GM13976 (cell line): ENCODE data around the gene RUFY4.
"Not testable (repeated sequence)": the region's sequence is repeated elsewhere in the genome, so short reads cannot be mapped to it uniquely, and the experiment has no call there.

ENCODE experiments used
- DNase-seq: peaks from one replicate; pipeline ENCODE4 v3.0.0; 2012; ENCODE audit warnings: low spot score
- in situ Hi-C: fragments of 300-500 bp; cut with MboI; formaldehyde crosslinking; loops from one replicate; pipeline ENCODE4 v1.12.0; 2022; ENCODE audit warnings: low sequenced_read_pairs, mixed read lengths, inconsistent platforms; ENCODE audit not compliant: unreplicated experiment
- TF ChIP-seq, protein P1 (sequence below): IDR thresholded peaks from 2 replicates; pipeline ENCODE4 v1.5.1; 2012; ENCODE audit warnings: borderline replicate concordance, mild to moderate bottlenecking; ENCODE audit not compliant: insufficient read depth; ENCODE audit errors: extremely low read depth, missing control alignments, control extremely low read depth

Gene RUFY4

DNA sequence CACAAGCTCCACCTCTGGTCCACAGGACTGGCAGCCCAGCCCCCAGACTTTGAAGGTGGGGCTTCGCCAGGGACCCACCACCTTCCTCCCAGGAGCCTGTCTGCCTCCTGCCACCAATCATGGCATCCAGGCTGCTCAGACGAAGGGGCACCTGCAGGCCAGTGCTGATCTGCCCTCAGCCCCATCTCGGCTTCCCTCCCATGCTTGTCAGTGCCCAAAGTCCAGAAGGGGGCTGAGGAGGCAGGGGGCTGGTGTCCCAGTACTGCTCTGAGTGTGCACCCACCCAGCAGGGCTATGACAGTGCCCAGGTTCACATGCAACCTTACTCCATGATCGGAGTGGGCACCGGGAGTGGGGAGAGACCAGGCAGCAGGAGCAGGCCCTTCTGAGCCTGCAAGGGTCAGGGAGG lies 25.3 kb upstream of the RUFY4 start:
- in situ Hi-C loops, result no loop called here
- no peak for DNase-seq
- TF ChIP-seq, protein P1, sequence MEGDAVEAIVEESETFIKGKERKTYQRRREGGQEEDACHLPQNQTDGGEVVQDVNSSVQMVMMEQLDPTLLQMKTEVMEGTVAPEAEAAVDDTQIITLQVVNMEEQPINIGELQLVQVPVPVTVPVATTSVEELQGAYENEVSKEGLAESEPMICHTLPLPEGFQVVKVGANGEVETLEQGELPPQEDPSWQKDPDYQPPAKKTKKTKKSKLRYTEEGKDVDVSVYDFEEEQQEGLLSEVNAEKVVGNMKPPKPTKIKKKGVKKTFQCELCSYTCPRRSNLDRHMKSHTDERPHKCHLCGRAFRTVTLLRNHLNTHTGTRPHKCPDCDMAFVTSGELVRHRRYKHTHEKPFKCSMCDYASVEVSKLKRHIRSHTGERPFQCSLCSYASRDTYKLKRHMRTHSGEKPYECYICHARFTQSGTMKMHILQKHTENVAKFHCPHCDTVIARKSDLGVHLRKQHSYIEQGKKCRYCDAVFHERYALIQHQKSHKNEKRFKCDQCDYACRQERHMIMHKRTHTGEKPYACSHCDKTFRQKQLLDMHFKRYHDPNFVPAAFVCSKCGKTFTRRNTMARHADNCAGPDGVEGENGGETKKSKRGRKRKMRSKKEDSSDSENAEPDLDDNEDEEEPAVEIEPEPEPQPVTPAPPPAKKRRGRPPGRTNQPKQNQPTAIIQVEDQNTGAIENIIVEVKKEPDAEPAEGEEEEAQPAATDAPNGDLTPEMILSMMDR, result no peak

DNA sequence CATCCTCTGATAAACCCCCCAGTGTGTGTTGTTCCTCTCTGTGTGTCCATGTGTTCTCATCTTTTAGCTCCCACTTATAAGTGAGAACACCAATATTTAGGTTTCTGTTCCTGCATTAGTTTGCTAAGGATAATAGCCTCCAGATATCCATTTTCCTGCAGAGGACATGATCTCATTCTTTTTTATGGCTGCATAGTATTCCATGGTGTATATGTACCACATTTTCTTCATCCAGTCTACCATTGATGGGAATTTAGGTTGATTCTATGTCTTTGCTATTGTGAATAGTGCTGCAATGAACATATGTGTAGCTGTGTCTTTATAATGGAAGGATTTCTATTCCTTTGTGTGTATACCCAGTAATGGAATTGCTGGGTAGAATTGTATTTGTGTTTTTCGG lies 24.5 kb upstream of the RUFY4 start:
- in situ Hi-C loops, DNase-seq: not testable (repeated sequence)

GRCh38 chr2:218046238-218046637 lies 22.8 kb upstream of the RUFY4 start:
- peak; percentile 38 for DNase-seq
- TF ChIP-seq, protein P1, result no peak
- in situ Hi-C loops, result no loop called here

DNA sequence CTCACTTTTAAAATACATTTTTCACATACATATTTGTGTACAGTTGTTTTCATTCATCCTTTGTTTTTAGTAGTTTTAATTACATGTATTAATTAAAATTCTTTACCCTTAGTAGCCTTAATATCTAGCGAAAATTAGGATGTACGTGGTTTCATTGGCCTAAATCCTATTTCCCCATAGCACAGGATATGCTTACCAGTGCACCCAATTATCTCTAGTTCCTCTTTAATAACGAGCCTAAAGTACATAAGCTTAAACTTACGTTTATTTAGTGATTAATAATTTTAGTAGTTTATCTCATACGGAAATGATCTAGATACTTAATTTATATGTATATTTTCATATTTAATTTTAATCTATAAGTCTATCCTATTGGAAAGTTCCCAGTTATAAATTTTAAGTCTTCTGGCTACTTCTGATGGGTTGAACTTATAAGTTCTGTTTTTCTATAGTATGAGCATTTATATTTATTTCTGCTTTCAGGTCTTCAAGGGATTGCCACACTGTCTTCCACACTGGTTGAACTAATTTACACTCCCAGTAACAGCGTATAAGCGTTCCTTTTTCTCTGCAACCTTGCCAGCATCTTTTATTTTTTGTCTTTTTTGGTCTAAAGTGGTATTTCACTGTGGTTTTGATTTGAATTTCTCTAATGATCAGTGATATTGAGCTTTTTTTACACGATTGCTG lies 21.4 kb upstream of the RUFY4 start:
- TF ChIP-seq, protein P1, result no peak
- in situ Hi-C loops, result no loop called here
- no peak for DNase-seq

GRCh38 chr2:218051903-218052302 lies 17.1 kb upstream of the RUFY4 start:
- in situ Hi-C loops, result loop anchor here (25.0 kb wide), 1 partner anchor 265 kb away; no protein-coding TSS in a partner anchor
- DNase-seq, result no peak
- TF ChIP-seq, protein P1, result no peak

DNA sequence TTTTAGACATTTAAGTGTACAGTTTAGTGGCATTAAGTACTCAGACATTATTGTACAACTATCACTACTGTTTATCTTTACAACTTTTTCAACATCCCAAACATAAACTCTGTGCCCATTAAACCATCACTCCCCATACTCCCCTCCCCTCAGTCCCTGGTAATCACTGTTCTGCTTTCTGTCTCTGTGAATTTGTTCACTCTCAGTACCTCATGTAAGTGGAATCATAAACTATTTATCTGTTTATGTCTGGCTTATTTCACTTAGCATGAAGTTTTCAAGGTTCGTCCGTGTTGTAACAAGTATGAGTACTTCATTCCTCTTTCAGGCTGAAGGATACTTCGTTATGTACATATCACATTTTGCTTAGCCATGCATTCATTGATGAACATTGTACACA lies 9.8 kb upstream of the RUFY4 start:
- TF ChIP-seq, protein P1, result no peak

DNA sequence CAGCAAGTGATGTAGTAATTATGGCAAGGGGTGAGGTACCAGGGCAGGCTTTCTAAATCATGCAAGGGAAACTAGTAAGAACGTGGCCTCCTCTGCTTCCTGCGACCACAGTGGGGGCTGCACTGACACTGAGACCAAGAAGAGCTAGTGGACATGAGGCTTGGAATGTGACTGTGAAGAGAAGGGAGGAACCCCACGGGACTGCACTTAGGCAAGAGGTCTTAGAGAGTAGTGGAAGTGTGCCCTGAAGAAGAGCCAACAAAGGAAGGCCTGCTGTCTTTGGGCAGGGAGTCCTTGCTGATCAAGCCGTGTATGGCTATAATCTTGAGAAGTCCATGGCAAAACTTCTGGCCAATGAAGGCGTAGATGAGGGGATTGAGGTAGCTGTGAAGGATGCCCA lies 8.9 kb upstream of the RUFY4 start:
- TF ChIP-seq, protein P1, result no peak
- in situ Hi-C loops, result loop anchor here (25.0 kb wide), 1 partner anchor 273 kb away; no protein-coding TSS in a partner anchor

More for the DNA sequence above, 9.8 kb upstream of the RUFY4 start:
- DNase-seq, result no peak
- in situ Hi-C loops, result loop anchor here (25.0 kb wide), 1 partner anchor 272 kb away; no protein-coding TSS in a partner anchor

More for the DNA sequence above, 8.9 kb upstream of the RUFY4 start:
- DNase-seq, result no peak
